Measurements from ENCODE around the gene NUFIP2. TPM values are rescaled to one million over a fixed set of nuclear protein-coding genes. Genes with fewer than 3 reads are reported as not detected.

Gene NUFIP2
- total RNA-seq, 2 donors from 2014 or later = 39.9 to 46.9 TPM

GRCh38 chr17:29255926-29256522 is 37.9 kb downstream of the NUFIP2 start:
- no peak overlapping the region for H3K27ac ChIP-seq
- no peak overlapping the region for H3K4me3 ChIP-seq
- no peaks in the 10 kb centered on the region for H3K27me3 ChIP-seq
- intact Hi-C loops (cut with DNase I) = no loop called here
- no peak overlapping the region for H3K9ac ChIP-seq (ENCODE audit: low read depth in 2 of 2, low read length in 2 of 2)
- H3K9me3 ChIP-seq = no peaks in the 10 kb centered on the region
- TF ChIP-seq CTCF (IDR thresholded peaks at IDR 0.05) = no peak
- peaks cover 7% of the 10 kb centered on the region for H3K4me1 ChIP-seq
- DNase-seq = no peak
- H3K36me3 ChIP-seq = no peaks in the 10 kb centered on the region

- H3K27ac ChIP-seq = no peak overlapping the region
- intact Hi-C loops (cut with DNase I) = no loop called here
- H3K27me3 ChIP-seq = no peaks in the 10 kb centered on the region
- H3K9me3 ChIP-seq = no peaks in the 10 kb centered on the region
- peaks cover 7% of the 10 kb centered on the region for H3K4me1 ChIP-seq
- DNase-seq = no peak
- no peak for TF ChIP-seq CTCF (IDR thresholded peaks at IDR 0.05)
- H3K36me3 ChIP-seq = no peaks in the 10 kb centered on the region
- no peak overlapping the region for H3K9ac ChIP-seq (ENCODE audit: low read depth in 2 of 2, low read length in 2 of 2)
- no peak overlapping the region for H3K4me3 ChIP-seq
Observed at GRCh38 chr17:29253037-29253436, 40.9 kb downstream of the NUFIP2 start.

GRCh38 chr17:29252101-29252791 is 41.7 kb downstream of the NUFIP2 start:
- Histone ChIP-seq H3K9ac (ENCODE audit: low read depth in 2 of 2, low read length in 2 of 2) (no peak overlapping the region), H3K9me3 (no peaks in the 10 kb centered on the region), H3K27me3 (no peaks in the 10 kb centered on the region), H3K36me3 (no peaks in the 10 kb centered on the region), H3K4me1 (peaks cover 7% of the 10 kb centered on the region), H3K4me3 (no peak overlapping the region), H3K27ac (no peak overlapping the region)
- TF ChIP-seq CTCF (IDR thresholded peaks at IDR 0.05) = peak; percentile 39
- no peak for DNase-seq
- intact Hi-C loops (cut with DNase I) = no loop called here

- Histone ChIP-seq H3K9me3 (no peaks in the 10 kb centered on the region), H3K4me1 (peaks cover 2% of the 10 kb centered on the region), H3K27ac (no peak overlapping the region), H3K4me3 (no peak overlapping the region), H3K27me3 (no peaks in the 10 kb centered on the region), H3K36me3 (no peaks in the 10 kb centered on the region), H3K9ac (ENCODE audit: low read depth in 2 of 2, low read length in 2 of 2) (no peak overlapping the region)
- no peak for TF ChIP-seq CTCF (IDR thresholded peaks at IDR 0.05)
- intact Hi-C loops (cut with DNase I) = no loop called here
- DNase-seq = no peak
Observed at GRCh38 chr17:29251184-29251583, 42.8 kb downstream of the NUFIP2 start.

- Histone ChIP-seq H3K9me3 (no peaks in the 10 kb centered on the region), H3K27ac (no peak overlapping the region), H3K4me3 (no peak overlapping the region), H3K27me3 (no peaks in the 10 kb centered on the region), H3K9ac (ENCODE audit: low read depth in 2 of 2, low read length in 2 of 2) (no peak overlapping the region), H3K36me3 (no peaks in the 10 kb centered on the region), H3K4me1 (no peaks in the 10 kb centered on the region)
- TF ChIP-seq CTCF (IDR thresholded peaks at IDR 0.05) = no peak
- no peak for DNase-seq
- intact Hi-C loops (cut with DNase I) = no loop called here
Observed at GRCh38 chr17:29250666-29251065, 43.3 kb downstream of the NUFIP2 start.
